ENCODE data around the gene FYB1.

FYB1 gene

GRCh38 chr5:39121315-39121714 lies 98.0 kb downstream of the FYB1 start:
- DNase-seq (ENCODE audit: low read depth in 3 of 3), result no peak

GRCh38 chr5:39120052-39120420 lies 99.3 kb downstream of the FYB1 start:
- no peak for DNase-seq (ENCODE audit: low read depth in 3 of 3)

GRCh38 chr5:39119404-39120051 lies 99.8 kb downstream of the FYB1 start:
- no peak for DNase-seq (ENCODE audit: low read depth in 3 of 3)

- DNase-seq (ENCODE audit: low read depth in 3 of 3), result no peak
Observed at GRCh38 chr5:39118638-39119037, 100.7 kb downstream of the FYB1 start.

GRCh38 chr5:39117401-39117800 lies 102.0 kb downstream of the FYB1 start:
- no peak for DNase-seq (ENCODE audit: low read depth in 3 of 3)

GRCh38 chr5:39116344-39117170 lies 102.8 kb downstream of the FYB1 start:
- DNase-seq (ENCODE audit: low read depth in 3 of 3), result no peak

- no peak for DNase-seq (ENCODE audit: low read depth in 3 of 3)
Observed at GRCh38 chr5:39115644-39116343, 103.6 kb downstream of the FYB1 start.

GRCh38 chr5:39114155-39114554 lies 105.2 kb downstream of the FYB1 start:
- DNase-seq (ENCODE audit: low read depth in 3 of 3), result no peak

GRCh38 chr5:39113354-39113953 lies 105.9 kb downstream of the FYB1 start:
- no peak for DNase-seq (ENCODE audit: low read depth in 3 of 3)

- no peak for DNase-seq (ENCODE audit: low read depth in 3 of 3)
Observed at GRCh38 chr5:39109606-39110005, 109.8 kb downstream of the FYB1 start.

GRCh38 chr5:39108987-39109386 lies 110.4 kb downstream of the FYB1 start:
- DNase-seq (ENCODE audit: low read depth in 3 of 3), result no peak

- no peak for DNase-seq (ENCODE audit: low read depth in 3 of 3)
Observed at GRCh38 chr5:39107350-39107749, 112.0 kb downstream of the FYB1 start.

GRCh38 chr5:39106322-39106721 lies 113.0 kb downstream of the FYB1 start:
- DNase-seq (ENCODE audit: low read depth in 3 of 3), result no peak

- no peak for DNase-seq (ENCODE audit: low read depth in 3 of 3)
Observed at GRCh38 chr5:39104221-39104620, 115.1 kb downstream of the FYB1 start.

- DNase-seq (ENCODE audit: low read depth in 3 of 3), result no peak
Observed at GRCh38 chr5:39102684-39103155, 116.6 kb downstream of the FYB1 start.

GRCh38 chr5:39100851-39101396 lies 118.4 kb downstream of the FYB1 start:
- no peak for DNase-seq (ENCODE audit: low read depth in 3 of 3)

- DNase-seq (ENCODE audit: low read depth in 3 of 3), result no peak
Observed at GRCh38 chr5:39100301-39100850, 119.0 kb downstream of the FYB1 start.

GRCh38 chr5:39099831-39100230 lies 119.5 kb downstream of the FYB1 start:
- no peak for DNase-seq (ENCODE audit: low read depth in 3 of 3)

GRCh38 chr5:39093352-39093751 lies 126.0 kb downstream of the FYB1 start:
- no peak for DNase-seq (ENCODE audit: low read depth in 3 of 3)

- DNase-seq (ENCODE audit: low read depth in 3 of 3), result no peak
Observed at GRCh38 chr5:39092581-39093351, 126.6 kb downstream of the FYB1 start.

Data from stimulated activated CD4-positive, alpha-beta T cell treated with anti-CD3 and anti-CD28 coated beads, TNF-alpha, amount 100 ng/mL, for 4 hours (primary cell).